Subcutaneous abdominal adipose tissue (tissue), 5 donors: ENCODE data around the gene WFIKKN2.

Source experiments
- H3K27ac ChIP-seq: one replicate; pipeline ENCODE4 v1.7.0; 2013; ENCODE audit warnings: low read depth, mild to moderate bottlenecking, inconsistent platforms, low read length, moderate library complexity
- H3K27me3 ChIP-seq, 5 donors: one replicate each; pipeline ENCODE4 v1.7.0; 2013; ENCODE audit warnings: low read length in 5 of 5, inconsistent platforms in 1 of 5; ENCODE audit not compliant: control insufficient read depth in 5 of 5, insufficient read depth in 4 of 5
- H3K36me3 ChIP-seq, 5 donors: one replicate each; pipeline ENCODE4 v1.7.0; 2013; ENCODE audit warnings: low read length in 5 of 5; ENCODE audit not compliant: control insufficient read depth in 5 of 5, insufficient read depth in 5 of 5
- H3K4me1 ChIP-seq, 5 donors: one replicate each; pipeline ENCODE4 v1.7.0; 2013; ENCODE audit warnings: low read length in 5 of 5, mild to moderate bottlenecking in 3 of 5, moderate library complexity in 1 of 5; ENCODE audit not compliant: control insufficient read depth in 5 of 5, insufficient read depth in 5 of 5
- H3K4me3 ChIP-seq, 5 donors: one replicate each; pipeline ENCODE4 v1.7.0; 2013; ENCODE audit warnings: low read length in 5 of 5, low read depth in 1 of 5
- H3K9ac ChIP-seq, 5 donors: one replicate each; pipeline ENCODE4 v1.7.0; 2013; ENCODE audit warnings: low read length in 5 of 5, mild to moderate bottlenecking in 4 of 5, moderate library complexity in 3 of 5
- H3K9me3 ChIP-seq, 5 donors: one replicate each; pipeline ENCODE4 v1.7.0; 2013; ENCODE audit warnings: low read length in 5 of 5; ENCODE audit not compliant: control insufficient read depth in 5 of 5
- donor health status: healthy.
- donor health status: healthy.
- donor health status: healthy.
- donor health status: healthy.
- donor health status: healthy.

WFIKKN2 gene

GRCh38 chr17:50863221-50863843 is 27.9 kb downstream of the WFIKKN2 start:
- Histone ChIP-seq H3K27ac (peak overlapping the region; percentile 38), H3K4me1 (peaks cover 2 to 47% (median 40%) of the 10 kb centered on the region in 5 donors), H3K36me3 (peaks cover 7 to 16% (median 14%) of the 10 kb centered on the region in 5 donors), H3K9me3 (no peaks in the 10 kb centered on the region), H3K27me3 (no peaks in the 10 kb centered on the region), H3K4me3 (peak overlapping the region; percentile 27 to 98 (median 49)), H3K9ac (peak overlapping the region in 3 of 5 donors; percentile 20 to 97 (median 87))

- Histone ChIP-seq H3K27ac (peak overlapping the region; percentile 99), H3K4me1 (peaks cover 2 to 53% (median 45%) of the 10 kb centered on the region in 5 donors), H3K9ac (peak overlapping the region in 3 of 5 donors; percentile 87 to 97 (median 90)), H3K9me3 (no peaks in the 10 kb centered on the region), H3K27me3 (no peaks in the 10 kb centered on the region), H3K36me3 (peaks cover 7 to 16% (median 14%) of the 10 kb centered on the region in 5 donors), H3K4me3 (peak overlapping the region in 4 of 5 donors; percentile 94 to 98 (median 97))
These were observed 28.5 kb downstream of the WFIKKN2 start for GRCh38 chr17:50863931-50864330.

- H3K36me3 ChIP-seq: peaks cover 7 to 16% (median 14%) of the 10 kb centered on the region in 5 donors
- H3K9me3 ChIP-seq: no peaks in the 10 kb centered on the region
- peak overlapping the region; percentile 94 to 99 (median 97) for H3K4me3 ChIP-seq
- H3K4me1 ChIP-seq: peaks cover 2 to 54% (median 45%) of the 10 kb centered on the region in 5 donors
- H3K27me3 ChIP-seq: no peaks in the 10 kb centered on the region
- H3K27ac ChIP-seq: peak overlapping the region; percentile 99
- peak overlapping the region; percentile 57 to 97 (median 88) for H3K9ac ChIP-seq
These were observed 29.3 kb downstream of the WFIKKN2 start for GRCh38 chr17:50864747-50865059.

GRCh38 chr17:50865060-50865867 is 29.9 kb downstream of the WFIKKN2 start:
- H3K4me1 ChIP-seq: peaks cover 2 to 54% (median 45%) of the 10 kb centered on the region in 5 donors
- H3K36me3 ChIP-seq: peaks cover 7 to 16% (median 14%) of the 10 kb centered on the region in 5 donors
- H3K27ac ChIP-seq: peak overlapping the region; percentile 99
- no peaks in the 10 kb centered on the region for H3K9me3 ChIP-seq
- peak overlapping the region; percentile 94 to 99 (median 97) for H3K4me3 ChIP-seq
- H3K9ac ChIP-seq: peak overlapping the region; percentile 57 to 97 (median 88)
- H3K27me3 ChIP-seq: no peaks in the 10 kb centered on the region

GRCh38 chr17:50865868-50866260 is 30.5 kb downstream of the WFIKKN2 start:
- peaks cover 2 to 54% (median 45%) of the 10 kb centered on the region in 5 donors for H3K4me1 ChIP-seq

GRCh38 chr17:50866261-50866949 is 31.0 kb downstream of the WFIKKN2 start, which contains the start of gene TOB1:
TSS of gene TOB1 (minus strand) at chr17:50866354. CDS start at chr17:50864017, 2,337 bp downstream.
- Histone ChIP-seq H3K36me3 (peaks cover 4 to 14% (median 12%) of the 10 kb centered on the region in 5 donors), H3K4me3 (peak within 1 kb of the TSS; percentile 94 to 99 (median 97)), H3K9me3 (no peaks in the 10 kb centered on the region), H3K9ac (peak within 1 kb of the TSS; percentile 90 to 99 (median 97)), H3K4me1 (peaks cover 2 to 54% (median 45%) of the 10 kb centered on the region in 5 donors), H3K27me3 (no peaks in the 10 kb centered on the region), H3K27ac (peak within 1 kb of the TSS; percentile 99)

More at GRCh38 chr17:50865868-50866260, 30.5 kb downstream of the WFIKKN2 start:
- Histone ChIP-seq H3K4me3 (peak overlapping the region in 4 of 5 donors; percentile 94 to 98 (median 97)), H3K27ac (peak overlapping the region; percentile 99), H3K27me3 (no peaks in the 10 kb centered on the region), H3K36me3 (peaks cover 7 to 16% (median 14%) of the 10 kb centered on the region in 5 donors), H3K9me3 (no peaks in the 10 kb centered on the region), H3K9ac (peak overlapping the region in 4 of 5 donors; percentile 87 to 97 (median 89))

- no peaks in the 10 kb centered on the region for H3K27me3 ChIP-seq
- peak overlapping the region; percentile 99 for H3K27ac ChIP-seq
- peaks cover 2 to 51% (median 41%) of the 10 kb centered on the region in 5 donors for H3K4me1 ChIP-seq
- peak overlapping the region; percentile 85 to 94 (median 90) for H3K4me3 ChIP-seq
- no peaks in the 10 kb centered on the region for H3K9me3 ChIP-seq
- peaks cover under 1 to 10% (median 8%) of the 10 kb centered on the region in 5 donors for H3K36me3 ChIP-seq
- peak overlapping the region; percentile 86 to 99 (median 93) for H3K9ac ChIP-seq
These were observed 31.6 kb downstream of the WFIKKN2 start for GRCh38 chr17:50866950-50867362.

GRCh38 chr17:50867363-50868139 is 32.2 kb downstream of the WFIKKN2 start:
- H3K27me3 ChIP-seq: no peaks in the 10 kb centered on the region
- peak overlapping the region; percentile 86 to 99 (median 93) for H3K9ac ChIP-seq
- no peaks in the 10 kb centered on the region for H3K9me3 ChIP-seq
- peak overlapping the region; percentile 99 for H3K27ac ChIP-seq
- peaks cover 2 to 47% (median 41%) of the 10 kb centered on the region in 5 donors for H3K4me1 ChIP-seq
- H3K36me3 ChIP-seq: peaks cover 0 to 10% (median 7%) of the 10 kb centered on the region in 5 donors
- H3K4me3 ChIP-seq: peak overlapping the region; percentile 85 to 94 (median 90)

- Histone ChIP-seq H3K9me3 (no peaks in the 10 kb centered on the region), H3K4me3 (peak overlapping the region; percentile 85 to 94 (median 90)), H3K27me3 (no peaks in the 10 kb centered on the region), H3K9ac (peak overlapping the region; percentile 66 to 99 (median 89)), H3K36me3 (peaks cover 0 to 6% (median 3%) of the 10 kb centered on the region in 5 donors), H3K27ac (peak overlapping the region; percentile 99), H3K4me1 (peaks cover 0 to 47% (median 41%) of the 10 kb centered on the region in 5 donors)
These were observed 32.7 kb downstream of the WFIKKN2 start for GRCh38 chr17:50868140-50868438.
